Umbilical cord (tissue), 2 donors: ENCODE data around the gene SREK1. TPM values are rescaled to one million over a fixed set of nuclear protein-coding genes. Genes with fewer than 3 reads are reported as not detected.

Experiments used
- DNase-seq: peaks from one replicate; pipeline ENCODE4 v3.0.0-alpha.2; 2015; ENCODE audit warnings: low spot score
- total RNA-seq: library from RNA; depleted of rRNA; stranded (reverse); fragments of >200 nt; gene quantifications from one replicate; pipeline ENCODE4 v1.2.3, GENCODE V29; 2014; ENCODE audit warnings: low replicate concordance; ENCODE audit not compliant: insufficient read depth

The SREK1 gene
- total RNA-seq, 1 donor from 2014 or later = 131 TPM

DNA sequence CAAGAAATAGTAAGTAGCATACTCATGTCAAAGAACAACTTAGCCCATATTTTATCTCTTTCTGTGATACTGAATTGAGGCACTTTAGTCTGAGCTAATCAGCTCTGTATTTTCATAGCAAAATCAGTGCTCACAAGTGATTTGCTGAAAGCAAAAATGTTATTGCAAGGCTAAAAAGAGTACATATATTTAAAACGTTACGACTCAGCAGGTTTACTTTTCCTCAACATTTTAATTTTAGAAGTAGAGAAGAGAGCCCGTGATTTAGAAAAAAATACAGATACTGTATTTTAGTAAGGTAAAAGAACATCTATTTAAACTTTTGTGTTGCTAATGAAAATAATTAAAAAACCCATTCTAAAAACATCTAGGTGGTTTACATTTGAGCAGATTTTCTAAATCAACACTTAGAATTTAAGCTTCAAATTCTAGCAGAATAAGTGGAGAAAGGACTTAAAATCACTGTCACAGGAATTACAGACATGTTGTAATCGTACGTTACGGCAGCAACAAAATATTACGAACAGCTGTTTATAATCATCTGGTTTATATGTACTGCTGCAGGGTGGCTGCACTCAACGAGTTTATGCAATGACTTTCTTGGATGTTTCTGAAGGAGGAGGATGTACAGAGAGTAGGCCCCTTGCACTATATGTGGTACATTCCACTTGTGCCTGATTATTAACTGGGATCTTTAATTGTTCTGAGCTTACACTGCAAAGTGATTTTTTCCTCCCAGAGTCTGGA, 20.1 kb downstream of the SREK1 start:
- DNase-seq = peak; percentile 30

DNA sequence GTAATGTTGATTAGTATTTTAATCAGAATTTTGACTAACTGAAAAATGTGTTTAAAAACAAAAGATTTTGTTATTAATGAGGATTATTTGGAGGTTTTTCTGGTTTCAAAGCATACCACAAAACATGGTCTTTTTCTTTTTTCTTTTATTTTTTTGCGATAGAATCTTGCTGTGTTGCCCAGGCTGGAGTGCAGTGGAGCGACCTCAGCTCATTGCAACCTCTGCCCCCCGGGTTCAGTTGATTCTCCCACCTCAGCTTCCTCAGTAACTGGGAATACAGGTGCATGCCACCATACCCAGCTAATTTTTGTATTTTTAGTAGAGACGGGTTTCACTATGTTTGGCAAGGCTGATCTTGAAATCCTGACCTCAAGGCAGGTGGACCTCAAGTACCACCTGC, 24.1 kb downstream of the SREK1 start:
- DNase-seq = no peak

DNA sequence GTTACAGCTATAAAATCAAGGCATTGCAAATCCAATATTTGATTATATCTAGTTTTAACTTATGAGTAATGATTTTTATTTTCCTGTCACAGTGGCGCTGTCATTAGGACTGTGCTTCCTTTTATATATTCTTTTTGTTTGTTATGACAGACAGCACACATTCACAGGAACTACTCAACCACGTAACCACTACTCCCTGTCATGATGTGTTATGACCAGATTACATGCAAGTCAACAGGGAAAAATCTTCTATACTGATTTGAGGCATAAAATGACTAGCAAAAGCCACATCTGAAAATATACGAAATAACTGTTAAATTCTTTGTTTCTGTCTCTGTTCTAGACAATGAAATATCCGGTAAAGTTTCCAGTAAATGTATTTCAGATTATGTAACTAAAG, 25.4 kb downstream of the SREK1 start:
- DNase-seq = no peak

DNA sequence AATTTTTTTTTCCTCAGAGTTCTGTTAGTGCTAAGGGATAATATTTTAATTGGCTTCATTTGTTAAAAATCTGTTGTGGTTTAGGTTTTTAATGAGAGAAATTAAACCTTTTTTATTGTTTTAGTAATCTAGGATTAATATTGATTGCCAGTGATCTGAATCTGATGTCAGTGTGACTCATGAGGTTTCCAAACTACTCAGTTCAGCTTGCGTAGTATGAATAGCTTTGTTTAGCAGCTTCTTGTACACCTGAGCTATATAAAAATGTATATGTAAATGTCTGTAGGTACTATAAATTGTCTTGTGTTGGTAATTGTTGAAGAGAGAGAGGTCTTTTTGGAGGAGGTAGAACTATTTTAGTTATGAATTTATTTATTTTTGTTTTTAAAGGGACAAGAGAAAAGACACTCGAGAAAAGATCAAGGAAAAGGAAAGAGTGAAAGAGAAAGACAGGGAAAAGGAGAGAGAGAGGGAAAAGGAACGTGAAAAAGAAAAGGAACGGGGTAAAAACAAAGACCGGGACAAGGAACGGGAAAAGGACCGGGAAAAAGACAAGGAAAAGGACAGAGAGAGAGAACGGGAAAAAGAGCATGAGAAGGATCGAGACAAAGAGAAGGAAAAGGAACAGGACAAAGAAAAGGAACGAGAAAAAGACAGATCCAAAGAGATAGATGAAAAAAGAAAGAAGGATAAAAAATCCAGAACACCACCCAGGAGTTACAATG, 26.3 kb downstream of the SREK1 start:
- no peak for DNase-seq

DNA sequence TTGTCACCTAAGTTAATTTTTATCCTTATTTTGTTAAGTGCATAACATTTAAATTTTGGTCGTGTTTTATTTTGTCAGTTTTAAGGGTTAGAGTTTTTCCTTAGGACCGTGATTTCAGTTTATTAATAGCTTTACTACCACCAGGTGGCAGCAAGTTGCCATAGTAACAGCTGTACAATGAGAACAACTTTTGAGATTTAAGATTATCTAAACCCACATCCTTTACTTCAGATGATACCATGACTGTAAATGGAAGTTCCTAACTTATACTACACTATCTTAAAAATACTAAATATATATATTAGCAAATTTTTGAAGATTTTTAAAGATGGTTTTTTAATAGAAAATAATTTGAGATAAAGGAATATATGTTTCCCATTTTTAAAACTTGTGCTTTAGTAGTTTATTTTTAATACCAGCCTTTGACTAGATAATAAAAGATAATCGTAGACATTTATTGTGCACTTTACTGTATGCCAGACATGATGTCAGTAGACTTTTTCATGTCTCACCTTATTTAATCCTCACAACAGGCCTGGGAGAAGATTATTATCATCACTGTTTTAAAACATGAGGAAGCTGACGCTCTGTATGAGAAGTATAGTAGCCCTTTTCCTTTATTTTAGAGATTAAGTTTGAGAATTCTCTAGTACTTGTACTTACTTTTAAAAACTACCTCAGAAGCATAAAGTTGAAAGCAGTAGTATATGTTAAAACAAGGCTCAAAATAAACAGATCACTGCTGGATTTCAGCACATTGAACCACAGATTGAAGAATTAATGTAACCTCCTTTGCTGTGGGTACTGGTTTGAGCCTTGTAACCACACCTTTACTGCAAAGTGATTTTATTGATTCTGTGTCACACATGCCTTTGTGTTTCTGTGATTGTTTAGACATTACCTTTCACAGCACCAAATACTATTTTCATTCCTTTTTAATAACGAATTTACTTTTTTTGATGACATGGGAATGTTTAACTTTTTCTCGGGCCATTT, 27.5 kb downstream of the SREK1 start:
- DNase-seq = peak; percentile 60

DNA sequence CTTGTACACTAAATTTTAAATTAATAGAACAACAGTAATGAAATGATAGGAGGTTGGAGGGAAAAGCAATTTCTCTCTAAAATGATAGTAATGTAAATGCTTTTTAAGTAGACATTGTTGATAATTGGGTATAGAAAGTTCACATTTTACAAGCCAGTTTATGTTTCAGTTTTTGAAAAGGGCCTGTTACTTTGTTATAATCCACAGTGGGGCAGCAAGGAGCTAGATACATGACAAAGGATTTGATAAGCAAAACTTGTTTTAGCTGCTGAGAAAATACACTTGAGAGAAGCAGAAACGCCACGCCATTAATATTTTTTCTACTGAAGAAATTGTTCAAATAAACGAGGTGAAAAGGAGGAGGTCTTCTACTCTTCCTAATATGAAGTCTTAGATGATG, 30.2 kb downstream of the SREK1 start:
- DNase-seq = peak; percentile 8

DNA sequence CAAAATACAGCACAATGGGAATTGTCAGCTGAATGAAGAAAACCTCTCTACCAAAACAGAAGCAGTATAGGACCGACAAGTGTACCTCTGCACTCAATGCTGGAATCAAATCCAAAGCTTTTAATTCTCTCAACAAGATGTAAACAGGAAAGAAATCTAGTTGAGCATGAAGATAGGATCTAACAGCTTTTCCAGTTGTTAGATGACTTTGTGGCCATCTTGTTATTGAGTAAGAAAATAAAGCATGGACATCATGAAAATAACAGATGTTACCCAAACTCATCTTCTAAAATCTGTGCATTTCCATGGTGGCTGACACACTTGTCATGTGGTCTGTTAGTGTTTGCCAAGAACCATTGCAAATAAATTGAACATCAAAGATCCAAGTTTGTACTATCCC, 34.7 kb downstream of the SREK1 start:
- no peak for DNase-seq

DNA sequence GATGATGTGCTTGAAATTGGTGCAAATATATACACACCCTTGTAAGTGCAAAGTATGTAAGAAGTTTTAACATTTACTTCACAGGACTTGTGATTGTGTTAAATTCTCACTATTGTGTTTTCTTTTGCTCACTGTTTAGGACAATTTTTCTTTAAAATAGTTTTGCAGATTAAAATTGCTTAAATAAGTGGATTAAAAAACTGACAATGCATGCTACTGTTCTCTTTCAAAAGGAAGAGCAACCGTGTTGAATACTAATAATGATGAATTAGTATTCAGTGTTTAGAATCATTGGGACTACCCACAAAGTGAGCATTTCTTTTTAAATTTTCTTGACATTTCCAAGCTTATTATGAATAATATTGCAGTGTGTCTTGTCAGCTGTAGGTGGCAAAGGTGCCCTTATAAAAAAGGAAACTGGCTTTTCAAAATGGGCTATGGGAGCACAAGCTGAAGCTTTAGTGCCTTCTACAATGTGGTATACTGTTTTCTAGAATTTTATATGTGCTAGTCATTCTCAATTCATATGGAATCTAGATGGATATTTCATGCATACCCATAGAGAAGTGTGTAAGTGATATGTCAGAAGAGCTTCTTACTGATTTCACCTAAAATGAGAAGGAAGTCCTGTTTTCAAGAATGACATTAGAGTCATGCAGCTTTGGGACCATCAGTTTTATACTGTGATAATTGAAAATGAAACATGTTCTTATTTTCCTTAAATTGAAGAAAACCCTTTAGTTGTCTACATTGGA, 35.4 kb downstream of the SREK1 start:
- no peak for DNase-seq

DNA sequence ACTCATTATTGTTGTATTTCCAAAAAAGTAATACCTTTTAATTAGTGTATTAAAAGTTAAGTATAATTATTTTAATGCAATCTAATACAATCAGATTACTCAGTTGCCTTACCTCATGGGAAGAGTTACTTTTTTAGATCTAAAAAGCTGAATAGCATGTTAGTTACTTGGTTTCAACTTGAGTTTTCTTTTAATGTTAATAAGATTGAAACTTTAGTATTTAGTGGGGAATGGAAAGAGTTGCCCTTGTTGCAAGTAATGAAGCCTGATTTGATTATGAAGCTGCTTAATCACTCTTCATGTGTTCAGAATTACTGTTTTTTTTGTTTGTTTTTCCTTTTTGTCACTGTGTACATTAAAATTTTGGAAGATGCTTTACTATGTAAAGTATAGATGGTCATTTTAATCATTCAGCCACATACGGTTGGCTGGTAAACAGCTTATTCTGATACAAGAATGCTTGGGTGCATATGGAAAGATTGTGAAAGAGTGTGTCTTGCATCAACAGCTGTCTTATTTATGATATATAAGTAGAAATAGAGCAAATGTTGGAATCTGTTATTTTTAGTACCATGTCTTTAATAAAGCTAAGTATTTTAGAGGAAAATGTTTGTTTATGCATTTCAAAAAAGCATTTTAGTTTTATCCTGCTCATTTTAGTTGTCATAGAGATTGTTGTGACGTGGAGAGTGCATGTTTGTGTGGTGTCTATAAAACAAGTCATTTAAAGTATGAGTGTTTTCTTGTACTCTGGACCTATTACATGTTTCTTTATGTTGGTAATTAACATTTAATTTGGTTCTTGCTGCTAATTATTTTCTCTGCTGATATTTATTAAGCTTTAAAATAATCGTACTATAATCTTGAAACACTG, 36.4 kb downstream of the SREK1 start:
- peak; percentile 20 for DNase-seq

DNA sequence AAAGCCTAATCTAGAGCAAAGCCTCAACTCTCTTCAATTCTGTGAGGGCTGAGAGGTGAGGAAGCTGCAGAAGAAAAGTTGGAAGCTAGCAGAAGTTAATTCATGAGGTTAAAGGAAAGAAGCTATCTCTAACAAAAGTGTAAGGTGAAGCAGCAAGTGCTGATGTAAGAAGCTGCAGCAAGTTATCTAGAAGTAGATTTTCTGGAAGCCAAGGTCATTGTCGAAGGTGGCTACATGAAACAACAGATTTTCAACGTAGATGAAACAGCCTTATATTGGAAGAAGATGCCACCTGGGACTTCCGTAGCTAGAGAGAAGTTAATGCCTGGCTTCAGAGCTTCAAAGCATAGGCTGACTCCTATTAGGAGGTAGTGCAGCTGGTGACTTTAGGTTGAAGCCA, 42.0 kb downstream of the SREK1 start:
- DNase-seq = no peak

DNA sequence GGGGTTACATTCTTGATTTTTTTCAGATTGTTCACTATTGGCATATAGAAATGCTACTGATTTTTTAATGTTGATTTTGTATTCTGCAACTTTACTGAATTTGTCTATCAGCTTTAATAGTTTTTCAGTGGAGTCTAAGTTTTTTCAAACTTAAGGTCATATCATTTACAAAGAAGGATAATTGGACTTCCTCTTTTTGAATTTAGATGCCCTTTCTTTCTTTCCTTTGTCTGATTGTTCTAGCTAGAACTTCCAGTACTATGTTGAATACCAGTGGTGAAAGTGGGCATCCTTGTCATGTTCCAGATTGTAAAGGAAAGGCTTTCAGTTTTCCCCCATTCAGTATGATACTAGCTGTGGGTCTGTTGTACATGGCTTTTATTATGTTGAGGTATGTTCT, 49.3 kb downstream of the SREK1 start:
- DNase-seq = no peak

DNA sequence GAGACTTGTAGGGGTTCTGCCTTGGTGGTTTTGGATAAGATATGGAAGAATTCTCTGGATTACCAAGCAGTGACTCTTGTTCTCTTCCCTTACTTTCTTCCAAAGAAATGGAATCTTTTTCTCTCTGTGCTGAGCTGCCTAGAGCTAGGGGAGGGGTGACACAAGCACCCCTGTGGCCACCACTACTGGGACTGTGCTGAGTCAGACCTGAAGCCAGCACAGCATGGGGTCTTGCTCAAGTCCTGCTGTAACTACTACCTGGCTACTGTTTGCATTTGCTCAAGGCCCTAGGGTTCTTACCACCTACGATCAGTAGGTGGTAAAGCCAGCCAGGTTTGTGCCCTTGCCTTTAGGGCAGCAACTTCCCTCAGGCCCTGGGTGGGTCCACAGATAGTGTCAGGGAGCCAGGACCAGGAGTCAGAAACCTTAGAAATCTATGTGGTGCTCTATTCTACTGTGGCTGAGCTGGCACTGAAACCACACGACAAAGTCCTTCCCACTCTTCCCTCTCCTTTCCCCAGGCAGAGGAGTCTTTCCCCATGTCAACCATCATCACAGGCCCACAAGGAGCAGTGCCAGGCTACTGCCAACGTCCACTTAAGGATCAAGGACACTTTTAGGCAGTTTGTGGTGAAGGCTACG, 53.8 kb downstream of the SREK1 start:
- no peak for DNase-seq

DNA sequence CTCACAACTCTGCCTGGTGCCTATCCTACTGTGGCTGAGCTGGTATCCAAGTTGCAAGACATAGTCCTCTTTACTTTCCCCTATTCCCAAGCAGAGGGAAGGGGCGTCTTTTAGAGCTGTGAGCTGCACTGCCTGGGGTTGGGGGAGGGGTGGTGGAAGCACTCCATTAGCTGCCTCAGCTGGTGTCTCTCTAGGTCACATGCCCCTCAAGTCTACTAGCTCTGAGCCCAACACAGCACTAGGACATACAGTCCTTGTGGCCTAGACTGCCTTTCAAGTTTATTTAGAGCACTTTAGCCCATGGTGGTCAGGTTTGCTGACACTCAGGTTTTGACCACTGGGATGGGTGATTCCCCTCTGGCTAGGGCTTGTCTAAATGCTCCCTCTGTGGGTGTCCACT, 54.7 kb downstream of the SREK1 start:
- DNase-seq = no peak

DNA sequence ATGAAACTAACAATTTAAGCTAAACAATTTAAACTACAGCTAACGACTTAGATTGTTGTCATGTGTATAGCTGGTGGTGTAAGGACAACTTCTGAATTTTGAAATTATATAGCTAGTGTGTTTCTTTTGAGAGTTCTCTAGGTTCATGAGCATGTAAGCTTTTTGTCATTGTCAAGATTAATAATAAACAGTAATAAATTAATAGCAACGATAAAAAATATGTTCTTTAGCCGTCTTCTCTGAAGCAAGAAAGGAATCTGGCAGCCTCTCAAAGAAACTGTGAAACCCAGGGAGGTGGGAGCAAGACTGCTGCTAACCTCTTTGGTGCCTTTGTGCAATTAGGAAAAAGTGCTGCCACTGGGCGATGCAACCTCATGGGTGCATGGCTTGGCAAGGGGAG, 59.4 kb downstream of the SREK1 start:
- DNase-seq = no peak

DNA sequence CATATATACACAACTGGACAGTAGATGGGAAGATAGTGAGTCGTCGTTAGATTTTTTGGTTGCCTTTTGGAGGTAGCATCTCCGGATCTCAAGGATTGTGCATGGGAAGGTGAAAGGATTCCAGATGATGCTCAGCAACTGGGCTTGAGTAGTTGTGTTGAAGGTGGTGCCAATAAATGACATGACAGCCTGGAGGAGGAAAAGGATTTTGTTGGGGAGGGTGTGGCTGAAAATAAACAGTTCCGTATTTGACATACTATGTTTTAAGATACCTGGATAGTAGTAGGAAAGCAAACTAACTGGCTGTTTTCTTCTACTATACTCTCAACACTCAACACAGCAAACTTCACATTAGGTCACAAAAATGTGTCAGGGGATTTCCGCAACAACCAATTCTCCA, 62.4 kb downstream of the SREK1 start:
- DNase-seq = no peak

DNA sequence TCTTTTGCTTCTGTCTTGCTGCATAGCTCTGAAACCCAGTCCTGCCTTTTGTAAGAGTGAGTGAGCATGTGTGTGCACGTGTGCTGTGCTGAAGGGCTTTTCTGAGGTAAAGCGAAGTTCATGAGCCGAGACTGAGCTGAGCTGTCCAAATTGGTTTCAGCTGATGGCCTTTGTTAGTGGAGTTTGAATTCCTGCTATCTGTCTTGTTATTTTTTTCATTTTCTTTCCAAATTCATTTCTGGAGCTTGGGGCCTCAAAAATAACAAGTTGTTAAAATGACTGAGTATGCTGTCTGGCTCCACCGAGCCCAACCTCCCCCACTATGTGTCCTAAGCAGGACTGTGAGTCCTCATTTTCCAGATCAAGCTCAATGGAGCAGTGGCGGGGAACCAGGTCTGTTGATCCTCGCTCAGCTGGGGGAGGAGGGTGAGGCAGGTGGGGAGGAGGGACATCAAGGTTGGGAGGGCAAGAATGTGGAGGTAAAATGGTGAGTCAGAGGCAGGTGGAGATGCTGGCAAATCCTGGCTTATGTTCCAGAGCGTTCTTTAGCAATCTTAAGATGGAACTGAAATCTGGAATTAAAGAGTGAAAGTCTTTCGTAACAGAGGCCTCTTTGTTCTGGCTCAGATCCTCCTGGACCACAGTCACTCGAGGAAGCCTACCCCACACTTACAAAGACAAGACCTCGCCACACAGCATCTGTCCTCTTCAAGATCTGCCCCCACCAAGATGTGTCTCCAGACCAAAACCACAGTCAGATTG, 63.9 kb downstream of the SREK1 start:
- peak; percentile 15 for DNase-seq

DNA sequence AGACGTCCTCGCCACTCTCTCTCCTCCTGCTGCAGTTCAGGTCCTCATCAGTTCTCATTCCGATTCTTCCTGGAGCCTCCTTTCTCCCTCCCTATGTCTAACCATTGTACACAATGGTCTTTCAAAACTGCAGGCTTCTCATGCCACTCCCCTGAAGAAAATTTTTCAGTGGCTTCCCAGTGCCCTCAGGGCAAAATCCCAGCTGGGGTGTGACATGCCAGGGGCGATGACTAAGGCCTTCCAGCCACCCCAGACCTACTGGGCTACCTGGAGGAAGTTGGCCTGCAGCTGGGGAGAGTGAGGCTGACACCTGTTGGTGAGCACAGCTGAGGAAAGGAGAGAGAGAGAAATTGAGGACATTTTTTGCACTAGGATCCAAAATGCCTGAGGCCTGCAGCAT, 65.2 kb downstream of the SREK1 start:
- no peak for DNase-seq

DNA sequence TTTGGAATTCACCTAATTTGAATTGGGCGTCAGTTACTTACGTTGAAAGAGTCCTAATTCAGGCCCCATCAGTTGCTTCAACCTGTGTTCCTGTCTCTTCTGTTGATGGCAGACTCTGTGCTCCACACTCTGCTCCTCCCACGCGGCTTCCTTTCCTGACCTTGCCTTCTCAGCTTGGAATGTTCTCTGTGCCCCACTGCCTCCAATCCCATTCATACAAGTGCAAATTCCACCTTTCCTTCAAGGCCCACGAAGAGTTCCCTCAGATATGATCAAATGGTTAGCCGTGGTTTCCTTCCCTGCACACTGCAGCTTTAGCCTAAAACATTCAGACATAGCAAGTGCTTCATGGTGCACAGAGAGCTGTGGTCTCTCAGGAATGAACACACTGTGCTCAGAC, 65.7 kb downstream of the SREK1 start:
- no peak for DNase-seq

DNA sequence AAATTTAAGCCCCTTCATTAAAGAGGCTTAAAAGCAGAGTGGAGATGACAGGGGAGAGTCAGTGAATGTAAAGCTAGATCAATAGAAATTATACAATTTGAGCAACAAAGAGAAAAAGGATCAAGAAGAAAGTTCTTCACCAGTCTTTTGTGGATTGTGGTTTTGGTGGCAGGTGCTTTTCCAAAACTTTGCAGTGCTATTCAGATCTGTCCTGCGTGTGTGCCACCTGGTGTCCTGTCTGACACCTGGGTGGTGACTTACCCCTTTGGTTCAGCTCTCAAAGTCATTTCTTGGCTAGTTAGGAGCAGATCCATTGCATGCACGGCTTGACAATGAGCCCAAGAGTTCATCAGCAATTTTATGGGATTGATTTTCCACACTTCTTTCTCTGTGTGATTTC, 69.4 kb downstream of the SREK1 start:
- no peak for DNase-seq
